H9 (cell line): Measurements from ENCODE around the gene FOXJ3. TPM values are rescaled to one million over a fixed set of nuclear protein-coding genes. Genes with fewer than 3 reads are reported as not detected.

ENCODE experiments used
- DNase-seq: peaks from one replicate; pipeline ENCODE4 v3.0.0-alpha.2; 2017
- H2AFZ ChIP-seq: one replicate; pipeline ENCODE4 v1.6.1; 2013; ENCODE audit warnings: mild to moderate bottlenecking, low read length, control low read depth, moderate library complexity
- H2AK5ac ChIP-seq: 2 replicates; pipeline ENCODE4 v1.6.1; 2013; ENCODE audit warnings: low read length, control low read depth, mixed read lengths; ENCODE audit not compliant: insufficient read length
- H2BK120ac ChIP-seq: one replicate; pipeline ENCODE4 v1.6.1; 2013; ENCODE audit warnings: low read depth, mild to moderate bottlenecking, low read length, control low read depth, inconsistent platforms; ENCODE audit not compliant: poor library complexity, severe bottlenecking
- H2BK12ac ChIP-seq: 2 replicates; pipeline ENCODE4 v1.6.1; 2013; ENCODE audit warnings: low read length, control low read depth, mixed read lengths, low read depth; ENCODE audit not compliant: insufficient read length
- H2BK15ac ChIP-seq: 2 replicates; pipeline ENCODE4 v1.6.1; 2013; ENCODE audit warnings: low read depth, low read length, control low read depth
- H2BK20ac ChIP-seq: one replicate; pipeline ENCODE4 v1.6.1; 2013; ENCODE audit warnings: low read depth, mild to moderate bottlenecking, low read length, control low read depth, inconsistent platforms; ENCODE audit not compliant: poor library complexity, severe bottlenecking
- H2BK5ac ChIP-seq: 2 replicates; pipeline ENCODE4 v1.6.1; 2013; ENCODE audit warnings: low read length, control low read depth, mixed read lengths; ENCODE audit not compliant: insufficient read length
- H3K14ac ChIP-seq: 2 replicates; pipeline ENCODE4 v1.6.1; 2013; ENCODE audit warnings: low read length, control low read depth; ENCODE audit not compliant: insufficient read depth
- H3K18ac ChIP-seq: 2 replicates; pipeline ENCODE4 v1.6.1; 2013; ENCODE audit warnings: low read depth, mild to moderate bottlenecking, mixed read lengths, low read length, control low read depth; ENCODE audit not compliant: insufficient read length
- H3K23ac ChIP-seq: 2 replicates; pipeline ENCODE4 v1.6.1; 2013; ENCODE audit warnings: low read length, control low read depth, mixed read lengths, low read depth; ENCODE audit not compliant: insufficient read length
- H3K23me2 ChIP-seq: 2 replicates; pipeline ENCODE4 v1.6.1; 2013; ENCODE audit warnings: low read depth, mild to moderate bottlenecking, mixed read lengths, low read length, control low read depth; ENCODE audit not compliant: insufficient read length, poor library complexity, severe bottlenecking
- H3K27ac ChIP-seq: 2 replicates; pipeline ENCODE4 v1.5.1; 2013; ENCODE audit warnings: low read length, control low read depth, mixed read lengths, low read depth; ENCODE audit not compliant: insufficient read length
- H3K27me3 ChIP-seq: 2 replicates; pipeline ENCODE4 v1.6.1; 2013; ENCODE audit warnings: low read length, control low read depth, inconsistent platforms; ENCODE audit not compliant: insufficient read depth
- H3K4ac ChIP-seq: 2 replicates; pipeline ENCODE4 v1.6.1; 2013; ENCODE audit warnings: low read depth, mild to moderate bottlenecking, control low read depth, inconsistent platforms, low read length, moderate library complexity
- H3K4me1 ChIP-seq: 2 replicates; pipeline ENCODE4 v1.6.1; 2013; ENCODE audit warnings: low read length, control low read depth, inconsistent platforms; ENCODE audit not compliant: insufficient read depth
- H3K4me2 ChIP-seq: 2 replicates; pipeline ENCODE4 v1.6.1; 2013; ENCODE audit warnings: low read length, control low read depth, mixed read lengths; ENCODE audit not compliant: insufficient read length, insufficient read depth
- H3K56ac ChIP-seq: 2 replicates; pipeline ENCODE4 v1.6.1; 2013; ENCODE audit warnings: low read depth, mild to moderate bottlenecking, mixed read lengths, low read length, control low read depth; ENCODE audit not compliant: insufficient read length
- H3K79me1 ChIP-seq: 2 replicates; pipeline ENCODE4 v1.6.1; 2013; ENCODE audit warnings: low read depth, mild to moderate bottlenecking, moderate library complexity, low read length, control low read depth, inconsistent platforms; ENCODE audit not compliant: insufficient read depth, poor library complexity, severe bottlenecking
- H3K79me2 ChIP-seq: 2 replicates; pipeline ENCODE4 v1.6.1; 2013; ENCODE audit warnings: low read length, control low read depth, inconsistent platforms; ENCODE audit not compliant: insufficient read depth
- H3K9ac ChIP-seq: 2 replicates; pipeline ENCODE4 v1.6.1; 2013; ENCODE audit warnings: low read length, control low read depth, mixed read lengths; ENCODE audit not compliant: insufficient read length; ENCODE audit errors: extremely low read depth
- H3K9me3 ChIP-seq: one replicate; pipeline ENCODE4 v1.6.1; 2013; ENCODE audit warnings: low read depth, low read length, inconsistent platforms; ENCODE audit not compliant: control insufficient read depth
- H3T11ph ChIP-seq: one replicate; pipeline ENCODE4 v1.6.1; 2013; ENCODE audit warnings: mild to moderate bottlenecking, low read length, control low read depth, inconsistent platforms
- H4K20me1 ChIP-seq: one replicate; pipeline ENCODE4 v1.6.1; 2013; ENCODE audit not compliant: control insufficient read depth, insufficient read length, insufficient read depth
- H4K5ac ChIP-seq: 2 replicates; pipeline ENCODE4 v1.6.1; 2013; ENCODE audit warnings: low read depth, mild to moderate bottlenecking, mixed read lengths, low read length, control low read depth; ENCODE audit not compliant: insufficient read length
- H4K8ac ChIP-seq: replicated peaks from 2 replicates; pipeline ENCODE4 v1.6.1; 2013; ENCODE audit warnings: low read length, control low read depth, mixed read lengths, low read depth; ENCODE audit not compliant: insufficient read length
- H4K91ac ChIP-seq: 2 replicates; pipeline ENCODE4 v1.6.1; 2013; ENCODE audit warnings: low read depth, mild to moderate bottlenecking, moderate library complexity, mixed read lengths, low read length, control low read depth; ENCODE audit not compliant: insufficient read length
- H3K27ac Mint-ChIP-seq, 3 experiments: 2 replicates in 2 of 3; 3 replicates in 1 of 3; pipeline ENCODE4 v1.8.0; 2020 to 2021; ENCODE audit warnings: mixed read lengths in 3 of 3, mild to moderate bottlenecking in 1 of 3, moderate library complexity in 1 of 3
- H3K27me3 Mint-ChIP-seq: 2 replicates; pipeline ENCODE4 v1.8.0; 2021; ENCODE audit warnings: low read depth, mild to moderate bottlenecking, moderate library complexity, mixed read lengths
- H3K36me3 Mint-ChIP-seq, 3 experiments: 2 replicates in 2 of 3; 3 replicates in 1 of 3; pipeline ENCODE4 v1.8.0; 2020 to 2021; ENCODE audit warnings: low read depth in 3 of 3, mixed read lengths in 3 of 3; ENCODE audit not compliant: insufficient read depth in 1 of 3
- H3K4me1 Mint-ChIP-seq, 2 experiments: 2 replicates each; pipeline ENCODE4 v1.8.0; 2020; ENCODE audit warnings: mixed read lengths in 2 of 2
- H3K4me3 Mint-ChIP-seq, 2 experiments: 2 replicates in 1 of 2; 3 replicates in 1 of 2; pipeline ENCODE4 v1.8.0; 2020 to 2021; ENCODE audit warnings: mild to moderate bottlenecking in 2 of 2, mixed read lengths in 2 of 2, moderate library complexity in 1 of 2
- H3K9me3 Mint-ChIP-seq, 2 experiments: 2 replicates in 1 of 2; 3 replicates in 1 of 2; pipeline ENCODE4 v1.8.0; 2020; ENCODE audit warnings: mild to moderate bottlenecking in 2 of 2, mixed read lengths in 2 of 2, moderate library complexity in 1 of 2
- CTCF ChIP-seq: fragments of 200-600 bp; sonication (generic); conservative IDR thresholded peaks from 3 replicates; pipeline ENCODE4 v1.8.0; 2021; ENCODE audit warnings: antibody characterized with exemption, mild to moderate bottlenecking
- WGBS: extraction: QIAGEN DNeasy Blood & Tissue Kit; methylation state at CpG from one replicate; pipeline ENCODE4 v1.1.7; 2013; ENCODE audit warnings: missing lambda C conversion rate, low lambda C conversion rate, mixed read lengths; ENCODE audit not compliant: insufficient read length; ENCODE audit errors: extremely low coverage; 5-methylcytosine and 5-hydroxymethylcytosine counted together
- total RNA-seq: library from RNA; stranded (reverse); gene quantifications from 2 replicates; pipeline ENCODE4 v1.2.1, GENCODE V29; 2021

The FOXJ3 gene
- total RNA-seq, 1 experiment from 2014 or later: 49.9 TPM

DNA sequence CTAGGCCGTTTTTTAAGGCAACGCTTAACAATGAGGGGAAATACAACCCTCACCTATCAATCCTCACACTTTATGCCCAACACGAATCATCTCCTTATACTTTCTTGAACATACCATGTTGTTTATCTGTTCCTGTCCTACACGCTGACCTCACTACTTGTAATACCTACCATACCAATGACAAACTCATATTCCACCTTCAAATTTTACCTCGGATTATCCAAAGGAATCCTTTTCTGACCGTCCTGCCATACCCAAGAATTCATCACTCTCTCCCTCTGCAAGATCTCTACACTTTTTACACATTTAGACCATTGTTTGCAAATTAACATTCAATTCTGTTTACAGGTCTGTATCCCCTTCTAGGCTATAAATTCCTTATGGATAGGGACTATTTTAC, 106.1 kb downstream of the FOXJ3 start:
- no peak overlapping the region for H3T11ph ChIP-seq
- no peak overlapping the region for H3K14ac ChIP-seq
- H3K27ac ChIP-seq: no peak overlapping the region
- peak overlapping the region in 1 of 3 experiments; percentile 1; a peak in 1 of 7 replicates for H3K27ac Mint-ChIP-seq
- no peak for DNase-seq
- H3K27me3 ChIP-seq: no peaks in the 10 kb centered on the region
- 100% methylated on average over 2 of the region's 6 CpGs for WGBS
- no peaks in the 10 kb centered on the region for H3K9me3 ChIP-seq
- no peak overlapping the region for H2BK120ac ChIP-seq
- H3K23ac ChIP-seq: no peak overlapping the region
- H3K4me2 ChIP-seq: no peak overlapping the region
- no peak overlapping the region for H2AFZ ChIP-seq
- H2AK5ac ChIP-seq: no peak overlapping the region
- H2BK5ac ChIP-seq: no peak overlapping the region
- H3K56ac ChIP-seq: no peak overlapping the region
- H2BK20ac ChIP-seq: no peak overlapping the region
- H2BK12ac ChIP-seq: no peak overlapping the region
- peaks cover 0 to 5% of the 10 kb centered on the region in 2 experiments; a peak in 2 of 4 replicates for H3K4me1 Mint-ChIP-seq
- H3K9ac ChIP-seq: no peak overlapping the region
- H4K8ac ChIP-seq: no peak overlapping the region
- no peaks in the 10 kb centered on the region for H3K23me2 ChIP-seq
- peaks cover 2% of the 10 kb centered on the region in 2 experiments for H3K9me3 Mint-ChIP-seq
- no peaks in the 10 kb centered on the region for H4K20me1 ChIP-seq
- H3K79me1 ChIP-seq: no peaks in the 10 kb centered on the region
- H3K18ac ChIP-seq: no peak overlapping the region
- H4K5ac ChIP-seq: no peak overlapping the region
- no peak overlapping the region for H3K4ac ChIP-seq
- H4K91ac ChIP-seq: no peak overlapping the region
- TF ChIP-seq CTCF: no peak
- no peaks in the 10 kb centered on the region for H3K27me3 Mint-ChIP-seq
- H2BK15ac ChIP-seq: no peak overlapping the region
- no peaks in the 10 kb centered on the region for H3K4me1 ChIP-seq
- H3K4me3 Mint-ChIP-seq: no peak overlapping the region
- H3K79me2 ChIP-seq: no peaks in the 10 kb centered on the region
- peaks cover 2% of the 10 kb centered on the region in 3 experiments for H3K36me3 Mint-ChIP-seq
